K562 (cell line): Measurements from ENCODE around the gene UQCC5. TPM values are rescaled to one million over a fixed set of nuclear protein-coding genes. Genes with fewer than 3 reads are reported as not detected.

Experiments used
- ATAC-seq: fragments of 200-7000 bp; cut with Tn5 transposase; 3 replicates; pipeline ENCODE4 v1.9.1; 2020; ENCODE audit warnings: moderate library complexity
- BruUV-seq: library from RNA; stranded (reverse); fragments of 400-500 nt; replicated peaks from 2 replicates; lab custom pipeline; 2021; lab: Mats Ljungman, UMichigan
- CTCF ChIA-PET: fragments of 300-600 bp; formaldehyde crosslinking; extraction: SDS; loops from one replicate; lab custom pipeline; 2021; ENCODE audit warnings: low intra/inter-chr PET ratio; lab: Yijun Ruan, JAX
- POLR2A ChIA-PET: fragments of 300-600, 350-650 bp; sonication (Branson Sonifier 250); formaldehyde crosslinking; extraction: SDS; loops from one replicate; lab custom pipeline; 2021; ENCODE audit warnings: antibody characterized with exemption, inconsistent platforms; lab: Yijun Ruan, JAX
- DNase-seq, 4 experiments: peaks; one replicate each; pipeline versions ENCODE4 v3.0.0 to v3.0.0-alpha.2; 2011 to 2018; ENCODE audit warnings: low spot score in 3 of 4, mixed read lengths in 3 of 4; ENCODE audit errors: extremely low read depth in 1 of 4
- FAIRE-seq: peaks from 2 replicates; lab custom pipeline; 2011; peaks lifted over from hg19 to GRCh38; lab: Jason Lieb, UNC
- H2AFZ ChIP-seq: 2 replicates; pipeline ENCODE4 v1.6.0; 2011; ENCODE audit warnings: low read depth, low read length, control low read depth, inconsistent platforms
- H3K27ac ChIP-seq: fragments of 200-600 bp; 3 replicates; pipeline ENCODE4 v1.8.0; 2011; ENCODE audit warnings: low read depth, mild to moderate bottlenecking, control low read depth, inconsistent platforms, low read length, moderate library complexity, mixed read lengths; ENCODE audit errors: extremely low read depth
- H3K27me3 ChIP-seq, 2 experiments: fragments of 300-600 bp in 1 of 2; 2 replicates in 1 of 2; 3 replicates in 1 of 2; pipeline versions ENCODE4 v1.6.0 to v1.8.0; 2011; ENCODE audit warnings: inconsistent platforms in 2 of 2, low read length in 2 of 2, mild to moderate bottlenecking in 1 of 2, mixed read lengths in 1 of 2, moderate library complexity in 1 of 2; ENCODE audit not compliant: control insufficient read depth in 2 of 2, insufficient read depth in 2 of 2
- H3K36me3 ChIP-seq: fragments of 300-600 bp; 3 replicates; pipeline ENCODE4 v1.8.0; 2011; ENCODE audit warnings: mild to moderate bottlenecking, low read length, inconsistent platforms; ENCODE audit not compliant: control insufficient read depth, insufficient read depth
- H3K4me1 ChIP-seq, 2 experiments: fragments of 200-600 bp in 1 of 2; replicated peaks in 1 of 2; 2 replicates in 1 of 2; 3 replicates in 1 of 2; pipeline versions ENCODE4 v1.5.1 to v1.8.0; 2011; ENCODE audit warnings: inconsistent platforms in 2 of 2, low read length in 2 of 2, mild to moderate bottlenecking in 1 of 2, mixed read lengths in 1 of 2, moderate library complexity in 1 of 2; ENCODE audit not compliant: control insufficient read depth in 2 of 2, insufficient read depth in 2 of 2
- H3K4me2 ChIP-seq: 2 replicates; pipeline ENCODE4 v1.6.1; 2011; ENCODE audit warnings: low read length, control low read depth, inconsistent platforms, mixed read lengths; ENCODE audit not compliant: insufficient read depth
- H3K4me3 ChIP-seq: fragments of 200-600 bp; sonication (generic), shearing (Covaris generic); 2 replicates; pipeline ENCODE4 v1.5.1; 2016; ENCODE audit warnings: control low read depth, inconsistent platforms
- H3K79me2 ChIP-seq: fragments of 200-600 bp; 3 replicates; pipeline ENCODE4 v1.8.0; 2011; ENCODE audit warnings: low read length, inconsistent platforms; ENCODE audit not compliant: control insufficient read depth, insufficient read depth
- H3K9ac ChIP-seq, 2 experiments: 2 replicates each; pipeline versions ENCODE4 v1.6.0 to v1.6.1; 2011; ENCODE audit warnings: low read depth in 2 of 2, low read length in 2 of 2, control low read depth in 1 of 2, inconsistent platforms in 1 of 2, mild to moderate bottlenecking in 1 of 2, mixed read lengths in 1 of 2; ENCODE audit not compliant: insufficient read depth in 1 of 2
- H3K9me1 ChIP-seq: one replicate; pipeline ENCODE4 v1.6.0; 2011; ENCODE audit warnings: inconsistent platforms, mild to moderate bottlenecking, low read length, moderate library complexity; ENCODE audit not compliant: control insufficient read depth, insufficient read depth
- H3K9me3 ChIP-seq: replicated peaks from 2 replicates; pipeline ENCODE4 v1.5.1; 2011; ENCODE audit warnings: low read depth, low read length, inconsistent platforms; ENCODE audit not compliant: control insufficient read depth, insufficient read depth
- H4K20me1 ChIP-seq: replicated peaks from 2 replicates; pipeline ENCODE4 v1.6.1; 2011; ENCODE audit warnings: low read length, inconsistent platforms, mixed read lengths; ENCODE audit not compliant: control insufficient read depth, insufficient read depth
- CBFB ChIP-seq: sonication (generic); formaldehyde crosslinking; IDR thresholded peaks from 2 replicates; pipeline ENCODE4 v1.4.0; 2020; ENCODE audit warnings: mild to moderate bottlenecking, missing genetic modification reagents
- CLOCK ChIP-seq: fragments of 250-450 bp; sonication (Bioruptor Pico); IDR thresholded peaks from 2 replicates; pipeline ENCODE4 v1.4.0; 2020; ENCODE audit warnings: mild to moderate bottlenecking, moderate library complexity, borderline replicate concordance
- CTBP1 ChIP-seq: fragments of 450-650 bp; IDR thresholded peaks from 2 replicates; pipeline ENCODE4 v1.6.1; 2016; ENCODE audit warnings: borderline replicate concordance
- FOXA3 ChIP-seq, 2 experiments: fragments of 450-650 bp in 1 of 2; sonication (generic) in 1 of 2; formaldehyde crosslinking; IDR thresholded peaks in 1 of 2; conservative IDR thresholded peaks in 1 of 2; 2 replicates each; pipeline versions ENCODE4 v1.4.0 to v1.8.0; 2020 to 2022; ENCODE audit warnings: mild to moderate bottlenecking in 2 of 2, missing genetic modification reagents in 1 of 2
- HIVEP1 ChIP-seq: fragments of 250-450 bp; sonication (Bioruptor Pico); IDR thresholded peaks from 2 replicates; pipeline ENCODE4 v1.4.0; 2020; ENCODE audit warnings: mild to moderate bottlenecking
- ZNF274 ChIP-seq: IDR thresholded peaks from 2 replicates; pipeline ENCODE4 v1.6.1; 2011; ENCODE audit warnings: low read depth, mild to moderate bottlenecking, low read length, moderate library complexity, borderline replicate concordance
- WGBS: fragments of 100-300 bp; shearing (Covaris generic); methylation state at CpG from one replicate; pipeline ENCODE4 v1.1.6; 2016; ENCODE audit warnings: low coverage, mixed read lengths; ENCODE audit not compliant: insufficient coverage; ENCODE audit errors: missing lambda C conversion rate; 5-methylcytosine and 5-hydroxymethylcytosine counted together
- in situ Hi-C: fragments of 300-500 bp; cut with MboI; formaldehyde crosslinking; loops from 4 replicates; pipeline ENCODE4 v1.15.0; 2018; ENCODE audit warnings: inconsistent platforms, mixed read lengths
- intact Hi-C: fragments of 100-400 bp; cut with micrococcal nuclease; formaldehyde crosslinking; loops from 2 replicates; pipeline ENCODE4 v1.14.2; 2022
- polyA plus RNA-seq, 8 experiments: library from polyadenylated mRNA; depleted of rRNA in 4 of 8; stranded (reverse) in 5 of 8; unstranded in 3 of 8; fragments of >200 nt; fragmentation: Nextera tagmentation in 2 of 8; fragmentation: Illumina TruSeq in 1 of 8; extraction: Ambion mirVana in 2 of 8; extraction: Trizol in 1 of 8; gene quantifications; 2 replicates each; pipeline versions ENCODE4 v1.2.1 to v1.2.3, GENCODE V29; 2011 to 2014; ENCODE audit warnings: inconsistent platforms in 1 of 8, missing spikeins in 1 of 8
- total RNA-seq, 7 experiments: library from RNA; depleted of rRNA in 6 of 7; stranded (reverse); fragments of >200 nt in 6 of 7; fragmentation: Illumina TruSeq in 2 of 7; extraction: Trizol in 2 of 7; gene quantifications; 2 replicates each; pipeline versions ENCODE4 v1.2.1 to v1.2.3, GENCODE V29; 2011 to 2021; ENCODE audit warnings: low replicate concordance in 1 of 7

The UQCC5 gene
- total and polyA plus RNA-seq, 9 of the 15 experiments (the other 6 are each of a cell fraction or from before 2014, with no cell fraction given), result 10.2 to 55.4 (median 33.8) TPM

GRCh38 chr3:52570076-52570475, 33.7 kb downstream of the UQCC5 start:
- no peaks in the 10 kb centered on the region for H3K79me2 ChIP-seq
- DNase-seq (no peak), ATAC-seq (no peak), FAIRE-seq (no peak)
- BruUV-seq, result no TSS peak
- H3K9ac ChIP-seq, result no peak overlapping the region
- no peaks in the 10 kb centered on the region for H3K9me3 ChIP-seq
- in situ Hi-C loops, result no loop called here
- no peak overlapping the region for H2AFZ ChIP-seq
- WGBS, result 88% methylated on average over 4 of the region's 4 CpGs
- H3K4me1 ChIP-seq, result no peaks in the 10 kb centered on the region
- H3K4me2 ChIP-seq, result no peak overlapping the region
- intact Hi-C loops, result no loop called here
- CTCF ChIA-PET, result no interaction called here
- TF ChIP-seq HIVEP1 (CRISPR knock-in tag), result no peak
- no peak for TF ChIP-seq CTBP1
- no peak for TF ChIP-seq ZNF274
- no peak for TF ChIP-seq FOXA3 (CRISPR knock-in tag; conservative IDR thresholded peaks at IDR 0.05 in 1 of 2, IDR thresholded peaks at IDR 0.05 in 1 of 2)
- no peak for TF ChIP-seq CBFB (CRISPR knock-in tag)
- TF ChIP-seq CLOCK (CRISPR knock-in tag), result no peak
- no peak overlapping the region for H3K4me3 ChIP-seq
- no peak overlapping the region for H3K27ac ChIP-seq
- POLR2A ChIA-PET, result interaction anchor here (1.0 to 1.4 kb wide), 3 partner anchors 11 to 18 kb away, joined by 3 to 5 read pairs (median 4); no protein-coding TSS in a partner anchor
- H3K9me1 ChIP-seq, result no peaks in the 10 kb centered on the region
- H4K20me1 ChIP-seq, result no peaks in the 10 kb centered on the region
- no peaks in the 10 kb centered on the region for H3K27me3 ChIP-seq
- H3K36me3 ChIP-seq, result peaks cover 13% of the 10 kb centered on the region; the same call in 2 of the 3 replicates
